ENCODE data around the gene MLKL.
A peak's percentile ranks its signal among the peaks of the same experiment; 100 is the strongest.

MLKL gene

DNA sequence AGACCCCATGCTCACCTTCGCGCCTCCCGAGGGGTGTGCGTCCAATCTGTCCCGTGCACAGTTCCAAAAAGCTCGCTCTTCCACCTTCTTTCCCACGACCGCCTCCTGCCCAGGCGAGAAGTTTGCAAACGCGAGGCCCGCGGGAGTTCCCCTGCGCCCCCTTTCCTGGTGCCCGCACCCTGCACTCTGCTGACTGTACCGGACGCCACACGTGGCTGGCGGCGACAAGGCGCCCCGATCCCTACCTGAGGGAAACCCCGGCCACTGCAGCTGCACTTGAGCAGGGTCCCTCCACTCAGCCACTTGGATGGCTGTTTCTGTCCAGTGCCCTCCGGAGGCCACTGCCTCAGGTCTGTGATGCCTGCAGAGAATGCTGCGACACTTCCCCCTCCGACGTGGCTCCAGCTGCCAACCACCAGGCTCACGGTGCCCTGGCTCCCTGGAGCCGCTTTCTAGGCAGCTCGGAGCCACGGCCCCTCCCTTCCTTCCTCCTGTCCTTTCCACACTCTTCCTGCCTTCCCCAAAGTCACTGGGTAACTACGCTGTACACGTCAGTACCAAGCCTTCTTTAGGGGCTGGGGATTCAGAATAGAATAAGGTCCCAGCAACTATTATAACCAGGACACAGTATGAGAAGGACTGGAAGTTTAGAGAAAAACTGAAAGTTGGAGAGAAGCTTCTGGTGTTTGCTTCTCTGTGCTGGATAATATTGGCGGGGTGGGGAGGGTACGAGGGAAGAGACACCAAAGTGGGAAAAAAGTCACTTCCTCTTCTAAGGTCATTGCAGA, at the start of gene MLKL:
Gene MLKL (minus strand): TSS at position 425 of the 788 bp plus-strand sequence. CDS start 5,105 bp downstream, outside the sequence.
- peak; percentile 66 for DNase-seq

DNA sequence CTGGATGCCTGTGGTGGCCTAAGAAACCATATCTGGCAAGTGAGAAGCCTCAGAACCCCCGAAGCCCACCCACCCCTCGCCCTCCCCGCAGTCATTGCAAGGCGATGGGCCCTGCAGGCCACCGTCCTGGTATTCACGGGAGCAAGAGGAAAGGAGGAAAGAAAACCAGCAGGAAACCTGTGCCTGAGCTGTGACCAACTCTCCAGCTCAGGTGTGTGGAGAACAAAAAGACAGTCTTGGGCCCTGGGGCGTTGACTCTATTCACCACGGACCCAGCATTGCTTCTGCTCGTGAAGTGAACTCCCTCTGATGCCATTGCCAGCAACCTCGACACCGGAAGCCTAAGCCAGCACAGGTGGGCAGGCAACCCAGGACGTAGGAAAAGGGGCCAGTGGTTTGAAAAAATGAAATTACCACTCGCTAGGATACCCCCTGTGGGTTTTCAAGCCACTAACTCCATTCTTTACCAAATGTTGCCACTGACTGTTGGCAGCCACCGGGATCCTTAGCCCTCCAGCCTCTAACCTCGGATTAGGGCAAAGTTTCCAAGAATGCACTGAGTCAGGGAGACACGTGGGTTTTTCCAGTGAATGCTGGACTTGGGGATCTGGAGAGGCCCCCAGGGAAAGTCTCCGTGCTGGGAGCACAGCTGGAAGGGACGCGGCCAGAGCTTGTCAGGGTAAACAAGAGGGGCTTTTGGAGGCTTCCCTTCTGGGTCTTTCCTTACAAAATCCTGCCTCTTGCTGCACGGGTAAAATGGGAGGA, 48.8 kb upstream of the MLKL start:
- no peak for DNase-seq

DNA sequence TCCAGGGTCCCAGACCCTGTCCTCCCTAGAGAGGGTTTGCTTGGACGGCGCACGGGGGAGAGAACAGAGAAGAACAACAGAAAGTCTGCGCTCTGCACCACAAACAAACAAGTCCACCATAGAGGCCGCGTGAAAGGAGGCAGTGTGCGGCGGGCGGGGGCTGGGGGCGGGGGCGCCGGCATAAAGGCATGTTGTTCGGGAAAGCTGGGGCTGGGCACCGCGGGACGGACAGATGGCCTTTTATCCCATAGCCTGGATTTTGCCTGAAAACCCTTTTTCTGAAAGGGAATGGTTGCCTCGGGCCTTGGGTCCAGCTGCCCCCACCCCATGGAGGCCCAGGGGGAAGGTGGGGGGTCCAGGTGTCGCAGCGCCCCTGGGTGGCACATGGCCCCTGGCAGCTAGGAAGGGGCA, 48.0 kb upstream of the MLKL start:
- no peak for DNase-seq

DNA sequence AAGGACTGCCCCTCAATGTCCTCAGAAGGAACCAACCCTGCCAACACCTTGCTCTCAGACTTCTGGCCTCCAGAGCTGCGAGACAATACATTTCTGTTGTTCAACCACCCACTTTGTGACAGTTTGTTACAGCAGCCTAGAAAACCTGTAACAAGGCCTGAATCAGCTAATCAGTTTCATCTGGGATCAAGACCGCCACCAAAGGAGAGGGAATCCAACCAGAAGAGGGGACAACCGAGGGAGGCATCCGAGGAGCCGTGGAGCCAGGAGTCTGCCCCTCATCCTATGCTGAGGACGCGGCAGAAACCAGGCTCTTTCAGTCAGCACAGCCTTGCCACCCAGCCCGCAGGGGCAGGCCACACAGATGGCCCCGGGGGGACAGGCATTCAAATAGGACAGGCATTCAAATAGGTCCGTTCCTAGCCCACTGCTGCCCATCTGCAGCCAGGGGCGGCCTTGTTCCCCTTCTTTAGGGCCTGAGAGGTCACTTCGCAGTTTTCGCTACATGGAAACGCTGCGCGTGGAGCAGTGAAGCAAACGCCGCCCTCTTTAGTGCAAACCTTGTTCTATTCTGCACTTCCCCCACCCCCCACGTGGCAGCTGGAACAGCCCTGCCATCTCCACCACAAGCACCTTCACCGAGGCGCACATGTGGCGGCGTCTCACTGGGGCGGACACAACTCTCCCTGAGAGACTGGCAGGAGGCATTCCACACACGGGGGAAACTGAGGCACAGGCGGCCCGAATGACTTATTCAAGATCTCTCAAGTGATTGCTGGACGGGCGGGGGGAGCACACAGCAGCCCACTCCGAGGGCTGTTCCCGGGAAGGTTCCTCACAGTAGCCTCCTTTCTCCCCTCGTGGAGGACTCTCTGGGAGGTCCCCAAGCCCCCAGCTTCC, 47.3 kb upstream of the MLKL start:
- no peak for DNase-seq

DNA sequence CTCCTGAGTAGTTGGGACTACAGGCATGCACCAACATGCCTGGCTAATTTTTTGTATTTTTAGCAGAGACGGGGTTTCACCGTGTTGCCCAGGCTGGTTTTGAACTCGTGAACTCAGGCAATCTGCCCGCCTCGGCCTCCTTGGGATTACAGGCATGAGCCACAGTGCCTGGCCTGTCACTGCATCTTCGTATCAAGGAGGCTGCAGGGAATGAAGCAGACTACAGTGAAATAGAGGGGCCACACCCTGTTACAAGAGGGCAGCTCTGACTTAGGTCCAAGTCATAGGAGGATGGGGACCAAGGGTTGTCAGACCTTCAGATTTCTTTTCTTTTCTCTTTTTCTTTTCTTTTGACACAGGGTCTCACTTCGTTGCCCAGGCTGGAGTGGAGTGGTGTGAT, 45.3 kb upstream of the MLKL start:
- DNase-seq: no peak

DNA sequence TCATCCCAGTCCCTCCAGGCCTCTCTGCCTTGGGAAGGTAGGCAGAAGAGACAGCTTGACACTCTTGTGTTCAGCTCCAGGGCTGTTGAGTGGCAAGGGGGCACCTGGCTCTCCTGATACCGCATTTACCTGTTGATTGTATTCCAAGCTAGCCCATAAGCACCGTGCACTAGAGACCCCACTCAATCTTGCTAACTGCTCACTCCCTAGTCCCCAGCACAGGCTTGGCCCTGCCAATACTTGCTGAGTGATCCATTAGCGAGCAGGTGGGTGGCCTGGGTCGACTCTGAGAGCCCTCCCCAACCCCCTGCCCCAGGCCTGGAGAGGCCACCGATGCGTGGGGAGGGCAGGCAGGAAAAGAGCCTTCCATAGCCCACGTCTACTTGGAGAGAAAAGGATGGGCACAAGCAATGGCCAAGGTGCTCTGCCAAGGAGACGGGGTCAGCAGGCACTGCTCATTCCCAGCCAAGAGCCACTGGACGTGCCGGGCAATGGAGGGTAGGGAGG, 44.5 kb upstream of the MLKL start:
- DNase-seq: no peak

DNA sequence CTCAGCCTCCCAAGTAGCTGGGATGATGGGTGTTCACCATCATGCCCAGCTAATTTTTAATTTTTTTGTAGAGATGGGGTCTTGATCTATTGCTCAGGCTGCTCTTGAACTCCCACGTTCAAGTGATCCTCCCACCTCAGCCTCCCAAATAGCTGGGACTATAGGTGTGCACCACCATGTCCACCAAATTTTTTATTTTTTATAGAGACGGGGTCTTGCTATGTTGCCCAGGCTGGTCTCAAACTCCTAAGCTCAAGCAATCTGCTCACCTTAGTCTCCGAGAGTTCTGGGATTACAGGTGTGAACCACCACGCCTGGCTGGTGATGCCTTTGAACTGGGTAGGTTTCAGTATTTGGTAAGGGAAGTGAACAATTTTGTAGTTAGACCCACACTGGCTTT, 43.9 kb upstream of the MLKL start:
- DNase-seq: no peak

DNA sequence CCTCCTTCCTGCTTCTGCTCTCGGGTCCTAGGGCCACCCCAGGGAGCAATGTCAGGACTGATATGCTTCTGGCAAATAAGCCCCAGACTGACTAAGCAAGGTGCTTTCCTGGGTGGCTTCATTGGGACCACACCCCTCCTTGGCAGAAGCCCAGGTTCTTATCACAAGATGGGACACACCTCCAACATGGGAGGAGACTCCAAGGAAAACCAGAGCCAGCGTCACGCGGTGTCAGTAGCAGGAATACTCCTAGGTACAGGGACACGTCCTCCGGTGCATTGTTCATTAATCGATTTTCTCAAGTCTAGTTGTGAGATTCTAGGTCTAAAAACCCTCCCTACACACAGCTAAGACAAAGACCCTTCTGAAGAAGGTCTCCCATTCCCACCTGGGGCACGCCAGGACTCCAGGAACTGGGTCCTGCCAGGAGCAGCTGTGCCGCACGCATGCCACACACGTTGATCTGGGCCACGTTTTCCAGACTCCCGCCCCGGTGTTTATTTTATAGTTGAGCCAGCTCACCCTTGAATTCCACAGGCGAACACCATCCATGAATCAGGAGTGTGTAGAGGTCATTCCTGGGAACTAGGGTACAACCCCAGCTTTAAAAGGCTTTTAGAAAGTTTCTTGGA, 43.1 kb upstream of the MLKL start:
- no peak for DNase-seq

DNA sequence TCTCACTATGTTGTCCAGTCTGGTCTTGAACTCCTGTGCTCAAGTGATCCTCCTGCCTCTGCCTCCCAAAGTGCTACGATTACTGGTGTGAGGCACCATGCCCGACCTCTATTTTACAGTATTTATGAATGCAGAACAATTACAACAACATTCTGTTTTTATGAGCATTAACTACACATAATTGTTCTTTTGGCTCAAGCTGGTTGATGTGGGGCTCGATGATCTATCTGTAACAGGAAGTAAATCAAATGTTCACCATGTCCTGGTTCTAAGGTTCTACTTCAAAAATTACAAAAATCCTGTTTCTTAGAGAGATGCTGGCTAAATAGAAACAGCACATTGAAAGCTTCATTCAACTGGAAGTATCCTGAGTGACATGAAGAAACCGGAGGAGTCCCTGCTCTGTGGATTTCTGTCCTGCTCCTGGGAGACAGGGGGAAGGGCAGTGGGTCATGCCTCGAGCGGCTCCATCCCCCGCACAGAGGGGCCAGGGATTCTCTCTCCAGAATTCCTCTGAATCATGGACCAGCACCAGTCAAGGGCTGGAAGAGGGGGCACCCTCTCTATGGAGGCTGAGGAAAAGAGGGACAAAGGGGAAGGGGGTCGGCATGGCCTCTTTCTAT, 42.5 kb upstream of the MLKL start:
- DNase-seq: no peak

DNA sequence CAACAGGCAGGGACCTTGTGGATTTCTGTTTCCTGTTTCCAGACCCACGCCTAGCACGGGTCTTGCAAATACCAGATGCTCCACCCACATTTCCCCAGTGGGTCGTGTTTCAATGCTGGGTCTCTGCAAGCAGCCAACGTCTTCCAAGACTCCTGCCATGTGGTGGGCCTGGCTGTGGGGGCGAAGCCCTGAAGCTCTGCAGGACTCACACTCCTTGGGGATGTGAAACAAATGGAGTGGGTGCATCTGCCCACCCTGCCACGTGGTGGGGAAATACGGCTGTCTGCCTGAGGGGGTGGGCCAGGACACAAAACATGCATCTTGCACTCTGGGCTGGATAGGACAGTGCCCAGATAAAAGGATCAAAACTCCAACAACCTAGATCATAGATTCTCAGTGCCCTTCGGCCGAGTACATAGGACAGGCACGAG, 41.4 kb upstream of the MLKL start:
- DNase-seq: no peak

DNA sequence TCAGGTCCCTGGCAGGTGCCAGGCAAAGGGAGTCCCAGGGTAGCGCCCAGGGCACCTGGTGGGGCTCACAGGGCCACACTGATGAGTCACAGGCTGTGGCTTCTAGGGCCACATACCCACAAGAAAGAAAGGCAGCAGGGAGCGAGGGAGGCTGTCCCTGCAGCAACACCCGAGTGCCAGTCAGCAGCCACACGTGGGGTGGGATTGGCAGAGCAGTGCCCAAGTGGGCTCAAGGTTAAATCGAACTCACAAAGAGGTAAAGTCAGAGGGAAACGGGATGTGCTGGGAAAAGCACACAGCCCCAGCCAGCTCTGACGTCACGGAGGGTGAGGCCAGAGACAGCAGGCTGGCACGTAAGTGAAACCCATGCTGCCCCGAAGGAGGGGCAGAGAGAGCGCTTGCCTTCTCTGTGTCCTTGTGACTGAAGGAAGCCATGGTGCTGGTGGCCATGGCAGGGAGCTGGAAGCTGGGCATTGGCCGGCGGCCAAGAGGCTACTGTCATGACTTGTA, 40.2 kb upstream of the MLKL start:
- no peak for DNase-seq

DNA sequence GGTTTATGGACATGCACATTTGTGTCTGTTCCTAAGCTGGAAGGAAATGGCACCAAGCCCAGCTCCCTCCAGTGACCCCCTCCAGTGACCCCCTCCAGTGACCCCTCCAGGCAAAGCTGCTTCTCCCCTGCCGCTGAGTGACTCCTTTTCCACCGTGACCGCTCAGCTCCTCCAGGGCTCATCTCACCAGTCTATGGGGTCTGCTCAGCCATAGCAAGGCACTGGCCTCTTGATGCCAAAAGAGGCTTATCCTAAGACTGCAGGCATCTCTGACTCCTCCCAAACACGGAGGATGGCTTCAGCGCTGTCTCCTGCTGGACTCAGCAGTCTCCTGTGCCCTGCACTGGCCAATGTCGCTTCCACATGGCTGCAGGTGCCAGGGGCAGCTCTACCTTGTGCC, 38.6 kb upstream of the MLKL start:
- no peak for DNase-seq

DNA sequence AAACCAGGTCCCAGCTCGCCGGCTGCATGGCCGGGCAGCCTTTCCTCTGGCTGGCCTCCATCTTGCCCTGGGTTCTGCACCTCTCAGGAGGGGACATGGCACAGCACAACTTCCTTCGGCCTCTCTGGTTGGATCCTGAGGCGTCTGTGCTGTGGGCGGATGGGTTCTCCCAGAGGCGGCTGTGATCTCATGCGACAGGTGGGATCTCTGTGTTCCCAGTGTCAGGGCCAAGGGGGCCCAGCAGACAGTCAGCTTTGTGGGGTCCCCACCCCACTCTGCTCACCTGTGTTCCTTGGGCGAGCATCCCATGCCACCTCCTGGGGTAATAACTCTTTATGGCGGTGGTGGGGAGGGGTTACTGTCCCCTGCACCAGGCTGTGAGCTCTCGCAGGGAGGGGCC, 38.2 kb upstream of the MLKL start:
- DNase-seq: no peak

DNA sequence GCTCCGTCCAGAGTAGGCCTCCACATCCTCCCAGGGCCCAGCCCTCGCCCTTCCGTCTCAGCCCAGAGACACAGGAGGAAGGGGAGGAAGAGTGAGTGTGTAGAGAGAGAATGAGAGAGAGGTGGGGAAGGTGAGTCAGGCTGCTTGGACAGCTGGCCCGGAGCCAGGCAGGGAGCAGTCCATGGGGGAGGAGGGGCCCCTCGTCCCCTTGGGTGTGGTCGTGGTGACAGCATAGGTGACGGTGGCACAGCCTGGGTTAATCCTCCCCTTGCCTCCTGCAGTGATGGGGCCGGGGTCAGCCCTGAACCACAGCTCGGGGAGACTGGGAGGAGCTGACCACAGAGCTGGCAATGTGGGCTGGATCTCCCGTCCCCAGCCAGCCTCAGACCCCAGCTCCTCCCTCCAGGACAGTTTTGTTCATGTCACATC, 37.5 kb upstream of the MLKL start:
- no peak for DNase-seq

DNA sequence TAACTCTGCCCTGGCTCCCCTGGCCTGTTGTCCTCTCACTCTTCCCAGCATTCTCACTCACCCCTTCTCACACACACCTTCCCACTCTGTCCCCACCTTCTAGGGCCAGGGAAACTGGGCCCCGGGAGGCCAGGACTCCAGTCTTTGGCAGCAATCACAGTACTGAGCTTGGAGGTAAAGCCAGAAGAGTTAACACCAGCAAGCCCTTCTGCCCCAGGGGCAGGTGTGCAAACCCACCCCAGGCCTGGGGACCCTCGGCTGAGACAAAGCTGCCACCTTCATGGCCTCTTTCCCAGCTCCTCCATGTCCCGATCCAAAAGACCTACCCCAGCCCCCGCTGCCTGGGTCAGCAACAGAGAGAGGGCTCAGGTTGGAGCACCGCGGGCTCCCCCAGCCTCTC, 36.9 kb upstream of the MLKL start:
- no peak for DNase-seq

DNA sequence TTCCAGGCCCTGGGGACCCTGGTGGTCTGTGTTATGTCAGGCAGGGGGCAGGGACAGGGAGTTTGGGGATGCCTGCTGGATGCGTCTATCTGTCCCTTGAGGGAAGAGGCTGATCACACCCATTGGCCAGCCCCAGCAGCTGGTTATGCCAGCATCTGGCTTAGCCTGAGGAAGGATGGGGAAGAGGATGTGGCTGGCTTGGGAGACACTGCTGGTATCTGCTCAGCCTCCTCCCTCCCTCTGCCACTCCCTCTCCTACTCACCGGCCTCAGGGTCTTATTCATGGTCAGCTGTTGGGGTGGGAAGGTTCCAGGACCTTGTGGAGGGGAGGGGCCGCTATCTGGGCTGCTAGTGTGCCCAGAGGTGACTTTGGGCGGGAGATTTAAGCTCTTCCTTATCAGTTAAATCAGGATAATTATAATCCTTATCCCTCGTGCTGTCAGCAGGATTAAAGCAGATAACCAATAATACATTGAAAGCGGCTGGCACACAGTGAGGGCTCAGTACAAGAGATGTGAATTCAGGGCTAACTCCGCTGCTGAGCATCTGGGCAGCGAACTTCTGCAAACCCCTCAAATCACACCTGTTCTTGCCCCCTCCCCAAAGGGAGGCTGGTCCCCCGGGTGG, 36.0 kb upstream of the MLKL start:
- DNase-seq: no peak

DNA sequence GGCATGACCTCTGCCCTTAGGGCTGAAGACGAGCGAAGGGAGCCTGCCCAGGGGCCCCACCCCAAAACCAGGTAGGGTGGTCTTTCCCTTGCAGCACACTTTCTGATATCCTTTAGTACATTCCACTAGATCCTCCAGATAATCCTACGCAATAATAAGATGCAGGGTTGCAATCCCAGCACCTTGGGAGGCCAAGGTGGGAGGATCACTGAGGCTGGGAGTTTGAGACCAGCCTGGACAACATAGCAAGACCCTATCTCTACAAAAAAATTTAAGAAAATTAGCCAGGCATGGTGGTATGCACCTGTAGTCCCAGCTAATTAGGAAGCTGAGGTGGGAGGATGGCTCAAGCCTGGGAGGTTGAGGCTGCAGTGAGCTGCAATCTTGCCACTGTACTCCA, 34.9 kb upstream of the MLKL start:
- no peak for DNase-seq

DNA sequence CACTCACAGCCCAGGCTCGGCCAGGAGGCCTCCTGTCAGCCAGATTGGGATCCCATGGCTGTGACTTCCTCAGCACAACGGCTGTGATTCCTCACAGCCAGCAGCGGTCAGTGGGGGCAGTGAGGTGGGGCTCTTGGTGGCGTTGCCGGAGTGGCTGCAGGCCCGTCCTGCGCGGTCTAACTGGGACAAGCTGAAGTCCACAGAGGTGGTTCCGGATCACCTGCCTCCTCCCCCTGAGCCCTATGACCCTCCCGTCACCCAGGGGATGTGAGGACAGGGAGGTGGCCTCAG, 34.4 kb upstream of the MLKL start:
- DNase-seq: no peak

DNA sequence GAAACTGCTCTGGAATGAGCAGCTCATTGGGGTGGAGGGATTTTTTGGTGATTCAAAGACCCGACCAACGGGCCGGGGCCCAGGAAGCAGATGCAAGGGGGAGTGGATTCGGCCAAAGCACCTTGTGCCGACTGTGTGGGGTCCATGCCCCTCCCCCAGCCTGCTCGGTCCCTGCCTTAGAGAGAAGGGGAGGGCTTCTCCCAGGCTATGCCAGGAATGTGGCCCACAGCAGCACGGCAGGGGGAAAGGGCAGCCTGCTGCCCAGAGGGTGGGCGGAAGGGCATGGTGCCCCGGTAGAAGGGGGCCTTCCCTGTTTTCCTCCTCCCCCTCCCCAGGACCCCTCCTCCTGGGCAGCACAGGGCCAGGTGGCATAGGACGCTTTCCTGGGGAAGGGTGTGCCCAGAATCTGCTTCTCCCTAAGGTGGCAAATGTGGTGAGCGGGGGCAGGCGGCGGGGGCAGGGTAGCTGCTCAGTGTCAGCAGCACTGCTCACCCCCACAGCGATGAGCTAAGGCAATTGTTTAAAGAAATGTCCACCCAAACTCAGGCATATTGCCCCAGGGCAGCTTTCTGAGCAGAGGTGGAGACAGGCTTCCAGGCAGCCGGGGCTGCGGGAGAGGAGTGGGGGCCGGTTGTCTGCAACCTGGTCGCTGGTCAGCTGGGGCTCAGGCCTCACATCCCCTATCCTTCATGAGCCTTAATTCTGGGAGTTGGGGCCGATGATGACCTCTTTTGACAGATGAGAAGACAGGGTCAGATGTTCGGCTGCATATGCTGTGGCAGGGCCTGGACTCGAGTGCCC, 33.9 kb upstream of the MLKL start:
- no peak for DNase-seq

DNA sequence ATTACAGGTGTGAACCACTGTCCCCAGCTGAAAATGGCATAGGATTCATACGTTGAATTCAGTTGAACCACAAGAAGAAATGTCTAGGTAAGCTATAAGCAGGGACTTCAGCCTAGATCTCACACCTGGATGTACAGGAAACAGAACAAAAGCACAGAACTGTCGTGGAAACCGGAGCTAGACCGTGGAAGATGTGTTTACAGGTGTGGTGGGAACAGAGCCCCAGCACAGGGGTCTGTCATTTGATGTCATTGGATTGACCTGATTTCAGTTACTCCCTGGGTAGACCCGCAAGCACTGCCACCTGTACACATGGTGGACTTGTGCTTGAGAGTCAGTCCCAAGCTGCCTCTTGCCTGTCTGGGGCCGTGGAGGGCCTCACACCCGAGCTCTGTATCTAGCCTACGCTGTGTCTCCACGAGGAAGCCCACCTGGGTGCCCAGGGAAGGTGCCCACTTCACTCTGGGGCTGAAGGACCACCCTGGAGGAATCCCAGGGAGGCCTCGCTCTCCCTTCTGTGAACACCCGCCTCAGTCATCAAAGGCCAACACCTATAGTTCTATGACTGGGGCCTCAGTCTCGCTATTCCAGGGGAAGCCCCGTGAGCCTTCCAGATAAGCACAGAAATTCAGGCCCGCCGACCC, 32.2 kb upstream of the MLKL start:
- DNase-seq: no peak

Measured in CD4-positive, alpha-beta T cell treated with Interleukin-12 subunit alpha and Interleukin-12 subunit beta, for 1 hour (primary cell).